Tibial nerve (tissue), 3 donors: ENCODE results near the gene MTMR3.

Experiments
- POLR2A ChIP-seq, 2 donors: fragments of 450-650 bp; IDR thresholded peaks; one replicate each; pipeline ENCODE4 v1.6.1; 2017; ENCODE audit warnings: antibody characterized with exemption in 2 of 2, mild to moderate bottlenecking in 2 of 2, moderate library complexity in 2 of 2
- TF ChIP-seq, protein P1 (sequence below), 5 experiments: fragments of 200-600 bp in 3 of 5; fragments of 450-650 bp in 2 of 5; sonication (generic) in 3 of 5; IDR thresholded peaks; one replicate each; pipeline ENCODE4 v1.5.1; 2016 to 2019; ENCODE audit warnings: antibody characterized with exemption in 5 of 5, mild to moderate bottlenecking in 3 of 5, moderate library complexity in 2 of 5

GRCh38 chr22:29872989-29873388 lies 10.0 kb upstream of the MTMR3 start:
- TF ChIP-seq, protein P1, sequence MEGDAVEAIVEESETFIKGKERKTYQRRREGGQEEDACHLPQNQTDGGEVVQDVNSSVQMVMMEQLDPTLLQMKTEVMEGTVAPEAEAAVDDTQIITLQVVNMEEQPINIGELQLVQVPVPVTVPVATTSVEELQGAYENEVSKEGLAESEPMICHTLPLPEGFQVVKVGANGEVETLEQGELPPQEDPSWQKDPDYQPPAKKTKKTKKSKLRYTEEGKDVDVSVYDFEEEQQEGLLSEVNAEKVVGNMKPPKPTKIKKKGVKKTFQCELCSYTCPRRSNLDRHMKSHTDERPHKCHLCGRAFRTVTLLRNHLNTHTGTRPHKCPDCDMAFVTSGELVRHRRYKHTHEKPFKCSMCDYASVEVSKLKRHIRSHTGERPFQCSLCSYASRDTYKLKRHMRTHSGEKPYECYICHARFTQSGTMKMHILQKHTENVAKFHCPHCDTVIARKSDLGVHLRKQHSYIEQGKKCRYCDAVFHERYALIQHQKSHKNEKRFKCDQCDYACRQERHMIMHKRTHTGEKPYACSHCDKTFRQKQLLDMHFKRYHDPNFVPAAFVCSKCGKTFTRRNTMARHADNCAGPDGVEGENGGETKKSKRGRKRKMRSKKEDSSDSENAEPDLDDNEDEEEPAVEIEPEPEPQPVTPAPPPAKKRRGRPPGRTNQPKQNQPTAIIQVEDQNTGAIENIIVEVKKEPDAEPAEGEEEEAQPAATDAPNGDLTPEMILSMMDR (IDR thresholded peaks at IDR 0.05) = no peak
- TF ChIP-seq POLR2A (IDR thresholded peaks at IDR 0.05) = no peak
